ENCODE results near the gene SLC22A2. TPM values are rescaled to one million over a fixed set of nuclear protein-coding genes. Genes with fewer than 3 reads are reported as not detected.

The SLC22A2 gene
- total RNA-seq, 1 donor from 2014 or later = not detected

DNA sequence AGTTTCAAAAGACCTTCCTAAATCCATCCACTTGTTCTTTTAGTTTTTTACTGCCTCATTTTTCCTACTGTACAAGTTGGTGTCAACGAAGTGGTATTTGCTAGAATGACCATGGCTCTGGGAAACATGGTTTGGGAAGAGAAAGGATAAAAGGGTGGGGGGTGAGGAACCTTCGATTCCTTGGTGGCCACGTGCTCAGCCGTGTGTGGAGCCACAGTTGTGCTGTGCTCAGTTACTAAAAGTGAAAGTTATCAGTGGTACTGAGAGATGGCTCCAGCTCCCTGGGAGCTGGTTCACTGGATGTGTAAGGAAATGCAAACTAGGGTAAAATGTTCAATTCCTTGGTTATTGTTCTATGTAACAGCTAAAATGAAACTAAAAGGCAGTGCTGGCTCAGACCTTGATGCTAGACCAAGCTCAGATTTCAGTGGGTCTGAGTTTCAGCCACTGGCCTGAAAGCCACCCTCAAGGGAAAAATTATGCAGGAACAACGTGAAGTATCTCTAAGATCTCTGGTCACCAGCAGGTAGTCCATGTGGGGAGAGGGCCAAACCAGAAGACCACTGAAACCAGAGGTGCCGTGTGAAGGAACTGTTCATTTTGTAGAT lies 7.4 kb upstream of the SLC22A2 start:
- no peak for DNase-seq (ENCODE audit: low read depth)
- H3K4me3 ChIP-seq (ENCODE audit: low read depth, low read length) = no peak overlapping the region
- TF ChIP-seq, protein P1, sequence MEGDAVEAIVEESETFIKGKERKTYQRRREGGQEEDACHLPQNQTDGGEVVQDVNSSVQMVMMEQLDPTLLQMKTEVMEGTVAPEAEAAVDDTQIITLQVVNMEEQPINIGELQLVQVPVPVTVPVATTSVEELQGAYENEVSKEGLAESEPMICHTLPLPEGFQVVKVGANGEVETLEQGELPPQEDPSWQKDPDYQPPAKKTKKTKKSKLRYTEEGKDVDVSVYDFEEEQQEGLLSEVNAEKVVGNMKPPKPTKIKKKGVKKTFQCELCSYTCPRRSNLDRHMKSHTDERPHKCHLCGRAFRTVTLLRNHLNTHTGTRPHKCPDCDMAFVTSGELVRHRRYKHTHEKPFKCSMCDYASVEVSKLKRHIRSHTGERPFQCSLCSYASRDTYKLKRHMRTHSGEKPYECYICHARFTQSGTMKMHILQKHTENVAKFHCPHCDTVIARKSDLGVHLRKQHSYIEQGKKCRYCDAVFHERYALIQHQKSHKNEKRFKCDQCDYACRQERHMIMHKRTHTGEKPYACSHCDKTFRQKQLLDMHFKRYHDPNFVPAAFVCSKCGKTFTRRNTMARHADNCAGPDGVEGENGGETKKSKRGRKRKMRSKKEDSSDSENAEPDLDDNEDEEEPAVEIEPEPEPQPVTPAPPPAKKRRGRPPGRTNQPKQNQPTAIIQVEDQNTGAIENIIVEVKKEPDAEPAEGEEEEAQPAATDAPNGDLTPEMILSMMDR (conservative IDR thresholded peaks at IDR 0.05; ENCODE audit: low read depth, low read length) = no peak

DNA sequence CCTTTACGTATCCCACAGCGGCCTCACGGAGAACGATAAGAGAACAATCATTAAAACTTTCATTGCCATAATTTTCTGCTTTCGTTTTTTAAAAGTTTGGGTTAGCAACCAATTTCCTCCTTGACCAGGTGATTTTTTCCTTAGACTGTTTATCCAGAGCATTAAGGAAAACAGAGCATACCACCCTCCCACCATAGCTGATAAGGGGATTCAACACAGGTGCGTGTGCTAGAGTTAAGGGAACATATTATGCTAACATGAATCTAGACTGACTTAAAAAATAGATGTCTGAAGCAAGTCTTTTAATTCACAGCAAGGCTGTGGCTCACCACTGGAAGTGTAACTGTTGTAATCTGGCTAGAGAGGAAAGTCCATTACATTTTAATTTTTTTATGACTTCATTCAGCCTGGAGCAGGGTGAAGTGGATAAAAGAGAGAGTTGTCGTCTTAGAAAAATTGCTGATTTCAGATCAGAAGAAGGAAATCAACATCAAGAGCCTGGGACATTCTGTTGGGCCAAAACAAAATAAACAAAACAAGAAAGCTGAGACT lies 5.5 kb upstream of the SLC22A2 start:
- DNase-seq (ENCODE audit: low read depth) = no peak
- no peak overlapping the region for H3K4me3 ChIP-seq (ENCODE audit: low read depth, low read length)
- TF ChIP-seq, protein P1 (conservative IDR thresholded peaks at IDR 0.05; ENCODE audit: low read depth, low read length) = no peak

DNA sequence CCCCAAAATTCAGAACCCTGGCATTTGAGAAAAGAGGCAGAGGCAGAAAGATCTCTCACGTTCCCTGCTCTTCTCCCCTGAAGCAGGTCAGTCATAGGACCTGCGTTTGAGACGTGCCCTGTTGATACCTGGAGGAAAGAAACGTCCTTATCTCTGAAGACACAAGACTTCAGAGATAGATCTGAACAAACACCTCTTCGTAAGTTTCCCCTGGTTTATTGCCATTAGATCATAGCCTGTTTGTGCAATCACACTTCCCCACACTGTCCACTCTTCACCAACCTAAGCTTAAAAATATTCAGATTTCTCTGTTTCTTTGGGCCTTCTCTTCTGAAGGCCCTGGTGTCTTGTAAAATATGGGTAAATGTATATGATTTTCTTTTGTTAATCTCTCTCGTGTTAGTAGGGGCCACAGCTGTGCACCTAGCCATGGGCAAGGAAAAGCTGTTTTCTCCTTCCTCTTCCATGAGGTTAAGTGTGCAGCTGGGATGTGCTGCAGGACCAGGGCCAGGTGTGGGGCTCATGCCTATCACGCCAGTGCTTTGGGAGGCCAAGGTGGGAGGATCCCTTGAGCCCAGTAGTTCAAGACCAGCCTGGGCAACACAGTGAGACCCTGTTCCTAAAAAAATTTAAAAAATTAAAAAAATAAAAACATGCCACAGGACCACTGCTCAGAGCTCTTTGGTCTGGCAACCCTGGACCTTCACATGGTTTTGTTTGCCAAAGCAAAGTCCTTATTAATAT lies 4.7 kb upstream of the SLC22A2 start:
- TF ChIP-seq, protein P1 (conservative IDR thresholded peaks at IDR 0.05; ENCODE audit: low read depth, low read length) = no peak
- DNase-seq (ENCODE audit: low read depth) = no peak
- H3K4me3 ChIP-seq (ENCODE audit: low read depth, low read length) = no peak overlapping the region

- TF ChIP-seq, protein P1 (conservative IDR thresholded peaks at IDR 0.05; ENCODE audit: low read depth, low read length) = peak; percentile 30
- H3K4me3 ChIP-seq (ENCODE audit: low read depth, low read length) = no peak overlapping the region
- DNase-seq (ENCODE audit: low read depth) = no peak
Observed at GRCh38 chr6:160261991-160262680, 3.5 kb upstream of the SLC22A2 start.

- no peak overlapping the region for H3K4me3 ChIP-seq (ENCODE audit: low read depth, low read length)
- no peak for DNase-seq (ENCODE audit: low read depth)
- TF ChIP-seq, protein P1 (conservative IDR thresholded peaks at IDR 0.05; ENCODE audit: low read depth, low read length) = no peak
Observed at GRCh38 chr6:160260803-160261450, 2.3 kb upstream of the SLC22A2 start.

DNA sequence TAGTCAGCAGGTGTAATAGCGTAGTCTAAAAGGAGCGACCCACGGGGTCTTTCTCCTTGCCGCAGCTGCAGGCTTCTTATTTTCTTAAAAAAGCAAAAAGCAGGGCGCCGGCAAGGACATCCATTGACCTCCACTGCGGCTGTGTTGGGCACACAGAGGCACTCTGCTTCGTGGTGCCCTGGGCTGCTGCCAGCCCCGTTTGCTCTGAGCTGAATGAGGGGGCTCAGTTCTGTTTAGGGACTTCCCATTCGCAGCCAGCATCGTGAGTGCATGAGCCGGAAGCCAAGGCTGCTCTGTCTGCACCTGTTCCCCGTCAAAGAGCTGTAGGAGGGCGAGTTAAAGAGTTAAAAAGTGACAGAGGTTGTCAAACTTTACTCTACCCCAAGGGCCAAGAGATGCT lies 1.7 kb upstream of the SLC22A2 start:
- TF ChIP-seq, protein P1 (conservative IDR thresholded peaks at IDR 0.05; ENCODE audit: low read depth, low read length) = no peak
- H3K4me3 ChIP-seq (ENCODE audit: low read depth, low read length) = no peak overlapping the region
- DNase-seq (ENCODE audit: low read depth) = no peak

All from epithelial cell of proximal tubule (primary cell).